Vagina (tissue), 2 donors: Measurements from ENCODE around the gene SF3B6. TPM values are rescaled to one million over a fixed set of nuclear protein-coding genes. Genes with fewer than 3 reads are reported as not detected.

ENCODE experiments used
- DNase-seq, 2 donors: peaks; one replicate each; pipeline ENCODE4 v3.0.0-alpha.2; 2017; ENCODE audit errors: extremely low spot score in 2 of 2
- H3K27ac ChIP-seq: fragments of 200-600 bp; sonication (generic); one replicate; pipeline ENCODE4 v1.5.1; 2019
- H3K27me3 ChIP-seq: fragments of 200-600 bp; sonication (generic); one replicate; pipeline ENCODE4 v1.5.1; 2019
- H3K36me3 ChIP-seq, 2 donors: fragments of 200-600 bp; sonication (generic); one replicate each; pipeline ENCODE4 v1.5.1; 2017 to 2019
- H3K4me1 ChIP-seq: fragments of 200-600 bp; sonication (generic); one replicate; pipeline ENCODE4 v1.5.1; 2019
- H3K4me3 ChIP-seq, 2 donors: fragments of 200-600 bp; sonication (generic); 1 replicate in 1 of 2; 2 replicates in 1 of 2; pipeline ENCODE4 v1.5.1; 2016 to 2019
- H3K9me3 ChIP-seq: fragments of 200-600 bp; sonication (generic); one replicate; pipeline ENCODE4 v1.5.1; 2019
- POLR2A ChIP-seq, 2 donors: fragments of 450-650 bp; IDR thresholded peaks; one replicate each; pipeline ENCODE4 v1.6.1; 2017; ENCODE audit warnings: antibody characterized with exemption in 2 of 2, mild to moderate bottlenecking in 2 of 2, moderate library complexity in 2 of 2
- POLR2AphosphoS5 ChIP-seq, 2 donors: sonication (generic); formaldehyde crosslinking; IDR thresholded peaks; one replicate each; pipeline ENCODE4 v1.9.0; 2017; ENCODE audit warnings: antibody characterized with exemption in 2 of 2, mild to moderate bottlenecking in 2 of 2, low read depth in 1 of 2; ENCODE audit not compliant: insufficient read depth in 1 of 2
- intact Hi-C: fragments of 100-400 bp; cut with DNase I; formaldehyde crosslinking; loops from one replicate; pipeline ENCODE4 v1.15.1; 2023
- small RNA-seq: library from RNA; depleted of rRNA; stranded (forward); fragments of <200 nt; gene quantifications from one replicate; pipeline ENCODE3, GENCODE V24; 2016
- total RNA-seq: library from RNA; depleted of rRNA; stranded (reverse); fragments of >200 nt; gene quantifications from one replicate; pipeline ENCODE4 v1.2.3, GENCODE V29; 2016
- TF ChIP-seq, protein P1 (sequence below), 3 experiments: fragments of 450-650 bp in 2 of 3; fragments of 200-600 bp in 1 of 3; sonication (generic) in 1 of 3; IDR thresholded peaks; one replicate each; pipeline ENCODE4 v1.5.1; 2017 to 2019; ENCODE audit warnings: antibody characterized with exemption in 3 of 3, mild to moderate bottlenecking in 2 of 3, moderate library complexity in 2 of 3

The SF3B6 gene
- total RNA-seq, 1 donor from 2014 or later, result 82.3 TPM

DNA sequence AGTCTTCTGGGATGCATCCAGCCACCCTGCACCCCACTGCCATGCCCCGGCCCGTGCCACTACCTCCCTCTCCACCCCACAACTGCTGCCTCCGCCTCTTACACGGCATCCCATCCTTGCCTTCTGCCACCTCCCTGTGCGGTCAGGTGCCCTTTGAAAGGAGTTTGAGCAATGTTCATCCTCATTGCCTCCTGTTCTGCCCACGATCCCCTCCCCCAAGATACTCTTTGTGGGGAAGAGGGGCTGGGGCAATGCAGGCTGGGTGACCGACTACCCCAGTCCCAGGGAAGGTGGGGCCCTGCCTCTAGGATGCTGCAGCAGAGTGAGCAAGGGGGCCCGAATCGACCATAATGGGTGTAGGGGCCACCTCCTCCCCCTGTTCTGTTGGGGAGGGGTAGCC, 57.9 kb downstream of the SF3B6 start:
- Histone ChIP-seq H3K4me1 (no peaks in the 10 kb centered on the region), H3K36me3 (no peaks in the 10 kb centered on the region), H3K9me3 (no peaks in the 10 kb centered on the region), H3K27ac (no peak overlapping the region), H3K4me3 (no peak overlapping the region), H3K27me3 (no peaks in the 10 kb centered on the region)
- no peak for DNase-seq
- intact Hi-C loops, result no loop called here
- TF ChIP-seq POLR2A (IDR thresholded peaks at IDR 0.05) (no peak), POLR2AphosphoS5 (IDR thresholded peaks at IDR 0.05; ENCODE audit: insufficient read depth in 1 of 2, low read depth in 1 of 2) (no peak)
- TF ChIP-seq, protein P1, sequence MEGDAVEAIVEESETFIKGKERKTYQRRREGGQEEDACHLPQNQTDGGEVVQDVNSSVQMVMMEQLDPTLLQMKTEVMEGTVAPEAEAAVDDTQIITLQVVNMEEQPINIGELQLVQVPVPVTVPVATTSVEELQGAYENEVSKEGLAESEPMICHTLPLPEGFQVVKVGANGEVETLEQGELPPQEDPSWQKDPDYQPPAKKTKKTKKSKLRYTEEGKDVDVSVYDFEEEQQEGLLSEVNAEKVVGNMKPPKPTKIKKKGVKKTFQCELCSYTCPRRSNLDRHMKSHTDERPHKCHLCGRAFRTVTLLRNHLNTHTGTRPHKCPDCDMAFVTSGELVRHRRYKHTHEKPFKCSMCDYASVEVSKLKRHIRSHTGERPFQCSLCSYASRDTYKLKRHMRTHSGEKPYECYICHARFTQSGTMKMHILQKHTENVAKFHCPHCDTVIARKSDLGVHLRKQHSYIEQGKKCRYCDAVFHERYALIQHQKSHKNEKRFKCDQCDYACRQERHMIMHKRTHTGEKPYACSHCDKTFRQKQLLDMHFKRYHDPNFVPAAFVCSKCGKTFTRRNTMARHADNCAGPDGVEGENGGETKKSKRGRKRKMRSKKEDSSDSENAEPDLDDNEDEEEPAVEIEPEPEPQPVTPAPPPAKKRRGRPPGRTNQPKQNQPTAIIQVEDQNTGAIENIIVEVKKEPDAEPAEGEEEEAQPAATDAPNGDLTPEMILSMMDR (IDR thresholded peaks at IDR 0.05), result no peak

DNA sequence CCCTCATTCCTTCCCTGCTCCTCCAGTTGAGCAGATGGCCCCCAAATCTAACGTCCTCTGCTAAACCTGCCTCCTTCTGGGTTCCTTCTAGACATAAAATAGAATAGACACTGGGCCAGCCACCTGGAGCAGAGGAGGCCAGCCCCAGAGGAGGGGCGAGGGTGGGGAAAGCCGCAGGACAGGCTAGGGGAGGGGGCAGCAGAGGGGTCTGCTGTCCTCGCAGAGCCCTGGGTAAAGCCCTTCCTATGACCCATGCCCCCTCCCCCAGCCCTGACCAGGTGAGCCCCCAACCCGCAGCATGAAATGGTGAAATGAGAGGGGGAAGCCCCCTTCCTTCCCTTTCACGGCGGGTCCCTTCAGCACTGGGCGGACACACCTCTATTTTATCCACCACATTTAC, 58.4 kb downstream of the SF3B6 start:
- DNase-seq, result no peak
- Histone ChIP-seq H3K4me1 (no peaks in the 10 kb centered on the region), H3K9me3 (no peaks in the 10 kb centered on the region), H3K4me3 (no peak overlapping the region), H3K27me3 (no peaks in the 10 kb centered on the region), H3K36me3 (no peaks in the 10 kb centered on the region), H3K27ac (no peak overlapping the region)
- TF ChIP-seq, protein P1 (IDR thresholded peaks at IDR 0.05), result no peak
- no peak for TF ChIP-seq POLR2A (IDR thresholded peaks at IDR 0.05)
- no peak for TF ChIP-seq POLR2AphosphoS5 (IDR thresholded peaks at IDR 0.05; ENCODE audit: insufficient read depth in 1 of 2, low read depth in 1 of 2)
- intact Hi-C loops, result no loop called here

Small RNA genes lying within 50 kb of the gene (small RNA-seq; reads per million reads assigned to genes)
- not detected for gene RNU6-370P

Other genes with a start within 250 kb of the SF3B6 start
- gene ATAD2B, start 149.2 kb downstream of the SF3B6 start, total RNA-seq, result 38.5 TPM
- 12.5 TPM for gene UBXN2A, start 135.9 kb downstream of the SF3B6 start, total RNA-seq
- not detected for gene MFSD2B, start 66.2 kb downstream of the SF3B6 start, total RNA-seq
- gene WDCP, start 28.9 kb downstream of the SF3B6 start, total RNA-seq, result 5.2 TPM
- 14.2 TPM for gene FKBP1B, start 26.6 kb downstream of the SF3B6 start, total RNA-seq
- gene TP53I3, start 8.5 kb upstream of the SF3B6 start, total RNA-seq, result 31.9 TPM
- not detected for gene PFN4, start 47.0 kb upstream of the SF3B6 start, total RNA-seq
- gene FAM228B, start 47.1 kb upstream of the SF3B6 start, total RNA-seq, result 16.5 TPM
- gene FAM228A, start 98.7 kb upstream of the SF3B6 start, total RNA-seq, result 0.98 TPM